Activated CD8-positive, alpha-beta memory T cell treated with anti-CD3 and anti-CD28 coated beads, Interleukin-2, amount 50 U/mL, for 24 hours (primary cell): Measurements from ENCODE around the gene FBXW9.
"Not testable (repeated sequence)": the region's sequence is repeated elsewhere in the genome, so short reads cannot be mapped to it uniquely, and the experiment has no call there.

Source experiments
- DNase-seq: peaks from one replicate; pipeline ENCODE4 v3.0.0-alpha.2; 2020; ENCODE audit errors: extremely low read depth

The FBXW9 gene

DNA sequence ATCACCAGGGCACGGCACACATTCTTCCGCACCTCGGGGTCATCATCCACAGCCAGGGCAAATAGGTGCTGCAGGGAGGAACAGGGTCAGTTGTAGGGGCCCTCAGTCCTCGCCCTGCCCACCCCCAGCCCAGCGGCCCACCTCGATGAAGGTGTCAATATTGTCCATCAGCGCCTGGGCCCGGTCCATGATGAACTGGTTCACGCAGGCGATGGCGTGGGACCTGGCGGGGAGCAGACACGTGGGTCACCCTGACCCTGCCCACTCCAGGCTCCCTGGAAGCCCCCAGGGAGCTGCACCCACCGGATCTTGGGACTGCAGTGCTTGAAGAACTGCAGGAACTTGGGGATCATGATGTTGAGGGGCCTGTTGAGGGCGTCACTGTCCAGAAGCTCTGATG is 18.7 kb upstream of the FBXW9 start:
- DNase-seq = no peak

- DNase-seq = not testable (repeated sequence)
Measured at GRCh38 chr19:12713304-12713703, 16.9 kb upstream of the FBXW9 start.

- not testable (repeated sequence) for DNase-seq
Measured at GRCh38 chr19:12712077-12712476, 15.6 kb upstream of the FBXW9 start.

GRCh38 chr19:12711187-12711586 is 14.8 kb upstream of the FBXW9 start:
- no peak for DNase-seq

DNA sequence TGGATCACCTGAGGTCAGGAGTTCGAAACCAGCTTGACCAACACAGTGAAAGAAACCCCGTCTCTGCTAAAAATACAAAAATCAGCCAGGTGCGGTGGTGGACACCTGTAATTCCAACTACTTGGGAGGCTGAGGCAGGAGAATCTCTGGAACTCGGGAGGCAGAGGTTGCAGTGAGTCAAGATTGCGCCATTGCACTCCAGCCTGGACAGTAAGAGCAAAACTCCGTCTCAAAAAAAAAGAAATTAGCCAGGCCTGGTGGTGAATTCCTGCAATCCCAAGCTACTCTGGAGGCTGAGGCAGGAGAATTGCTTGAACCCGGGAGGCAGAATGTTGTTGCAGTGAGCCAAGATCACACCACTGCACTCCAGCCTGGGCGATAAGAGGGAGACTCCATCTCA is 12.2 kb upstream of the FBXW9 start:
- DNase-seq = no peak

DNA sequence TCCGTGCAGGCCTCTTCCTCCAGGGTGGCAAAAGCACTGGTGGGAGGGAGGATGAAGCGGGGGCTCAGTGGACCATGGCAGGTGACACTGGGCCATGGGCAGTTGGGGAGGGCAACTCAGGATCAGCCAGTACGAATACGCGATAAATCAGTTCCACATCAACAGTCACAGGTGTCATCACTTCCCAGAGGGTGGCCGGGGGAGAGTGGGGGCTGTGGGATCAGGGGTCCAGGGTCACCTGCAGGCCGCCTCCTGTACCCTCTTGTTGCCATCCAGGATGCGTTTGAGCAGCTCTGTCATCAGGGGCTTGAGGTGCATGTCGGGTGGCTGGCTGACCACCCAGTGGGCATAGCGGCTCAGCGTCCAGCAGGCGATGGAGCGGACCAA is 9.9 kb upstream of the FBXW9 start:
- no peak for DNase-seq

DNA sequence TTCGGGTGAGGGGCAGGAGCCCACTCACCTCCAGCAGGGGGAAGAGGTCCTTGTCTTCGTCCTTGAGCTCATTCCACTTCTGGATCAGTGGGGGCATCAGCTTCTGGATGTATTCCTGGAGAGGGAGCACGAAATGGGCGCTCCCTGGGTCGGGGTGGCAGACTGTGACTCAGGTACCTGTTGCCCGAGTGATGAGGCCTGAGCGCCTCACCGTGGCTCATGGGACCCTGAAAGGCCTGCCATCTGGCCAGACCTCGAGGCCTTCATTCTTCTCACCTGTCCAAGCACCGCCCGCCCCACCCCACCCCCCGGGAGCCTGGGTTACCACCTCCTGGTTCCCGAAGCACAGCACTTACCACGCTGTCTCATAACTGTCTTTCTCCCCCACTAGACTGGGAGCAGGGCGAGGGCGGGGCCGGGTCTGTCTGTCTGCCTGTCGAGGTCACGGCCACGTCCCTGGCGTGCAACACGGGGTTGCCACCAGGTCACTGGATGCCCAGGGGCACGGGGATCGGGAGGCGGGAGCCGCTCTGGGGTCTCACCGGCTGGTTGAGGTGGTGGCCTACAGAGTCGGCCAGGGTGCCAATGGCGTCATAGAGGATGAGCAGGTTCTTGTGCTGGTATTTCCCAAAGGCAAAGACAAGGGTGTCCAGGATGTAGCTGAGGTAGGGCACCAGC is 9.4 kb upstream of the FBXW9 start:
- no peak for DNase-seq

DNA sequence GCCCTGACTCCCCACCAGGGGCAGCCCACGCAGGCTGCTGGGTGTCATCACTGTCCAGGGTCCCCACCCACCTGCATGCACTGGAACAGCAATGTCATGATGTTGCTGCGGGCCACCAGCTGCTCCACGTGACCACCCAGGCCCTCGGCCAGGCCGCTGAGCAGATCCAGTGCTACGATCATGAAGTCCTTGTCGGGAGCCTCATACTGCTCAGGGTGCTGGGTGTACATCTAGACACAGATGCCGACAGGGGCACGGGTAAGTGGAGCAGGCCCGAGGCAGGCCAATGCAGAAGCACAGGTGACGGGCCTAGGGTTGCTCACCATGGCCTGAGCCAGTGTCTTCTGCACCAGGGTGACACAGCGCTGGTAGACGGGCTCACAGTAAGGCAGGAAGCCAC is 8.7 kb upstream of the FBXW9 start:
- no peak for DNase-seq

- no peak for DNase-seq
Measured at GRCh38 chr19:12703046-12703445, 6.6 kb upstream of the FBXW9 start.

DNA sequence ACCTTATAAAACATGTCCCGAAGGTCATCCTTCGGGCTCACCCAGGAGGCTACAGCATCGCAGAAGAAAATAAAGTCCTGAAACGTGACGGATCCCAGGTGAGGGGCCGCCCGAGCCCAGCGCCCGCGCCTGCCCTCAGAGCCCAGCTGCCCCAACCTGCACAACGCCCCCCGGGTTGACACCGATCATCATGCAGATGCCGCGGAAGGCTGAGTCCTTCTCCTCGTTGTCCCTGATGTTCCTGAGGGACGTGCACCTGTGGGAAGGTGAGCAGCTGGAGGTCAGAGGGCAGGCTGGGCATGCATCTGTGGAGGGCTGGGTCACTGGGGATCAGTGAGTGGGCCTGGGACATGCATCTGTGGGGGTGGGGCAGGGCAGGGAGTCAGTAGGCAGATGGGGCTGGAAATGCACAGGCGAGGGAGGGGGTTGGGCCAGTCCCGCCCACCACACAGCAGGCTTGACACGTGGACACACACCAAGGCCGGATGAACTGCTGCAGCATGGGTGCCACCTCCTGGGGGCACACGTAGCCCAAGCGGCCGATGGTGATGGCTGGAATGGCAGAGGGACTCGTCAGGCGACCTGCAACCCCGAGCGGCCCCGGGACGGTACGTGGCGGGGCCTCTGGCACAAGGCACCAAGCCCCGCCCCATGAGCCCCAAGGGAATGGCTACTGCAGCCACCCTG is 5.3 kb upstream of the FBXW9 start:
- DNase-seq = no peak

DNA sequence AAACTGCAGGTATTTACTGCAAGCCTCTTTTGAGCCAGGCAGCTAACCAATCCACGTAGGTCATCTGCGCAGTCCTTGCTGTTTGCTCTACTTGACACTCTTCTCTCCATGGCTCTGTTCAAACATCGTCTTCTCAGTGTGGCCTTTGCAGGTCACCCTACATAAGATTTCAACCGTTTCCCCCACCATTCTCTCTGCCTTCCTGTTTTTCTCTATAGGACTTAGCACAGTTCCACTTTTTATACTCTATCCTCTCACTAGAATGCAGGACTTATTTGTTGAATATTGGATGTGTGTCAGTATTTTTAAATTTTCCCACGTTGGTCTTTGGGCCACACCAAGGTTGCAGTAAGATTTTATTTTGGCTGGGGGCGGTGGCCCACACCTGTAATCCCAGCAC is 1.7 kb upstream of the FBXW9 start:
- no peak for DNase-seq

GRCh38 chr19:12697425-12697824 is 994 bp upstream of the FBXW9 start:
- DNase-seq = not testable (repeated sequence)

GRCh38 chr19:12695997-12696365 is 450 bp downstream of the FBXW9 start:
- no peak for DNase-seq

- DNase-seq = no peak
Measured at GRCh38 chr19:12695514-12695913, 917 bp downstream of the FBXW9 start.

GRCh38 chr19:12695096-12695495 is 1.3 kb downstream of the FBXW9 start:
- DNase-seq = no peak

- DNase-seq = no peak
Measured at GRCh38 chr19:12694641-12695040, 1.8 kb downstream of the FBXW9 start.

GRCh38 chr19:12692960-12693359 is 3.5 kb downstream of the FBXW9 start:
- no peak for DNase-seq

DNA sequence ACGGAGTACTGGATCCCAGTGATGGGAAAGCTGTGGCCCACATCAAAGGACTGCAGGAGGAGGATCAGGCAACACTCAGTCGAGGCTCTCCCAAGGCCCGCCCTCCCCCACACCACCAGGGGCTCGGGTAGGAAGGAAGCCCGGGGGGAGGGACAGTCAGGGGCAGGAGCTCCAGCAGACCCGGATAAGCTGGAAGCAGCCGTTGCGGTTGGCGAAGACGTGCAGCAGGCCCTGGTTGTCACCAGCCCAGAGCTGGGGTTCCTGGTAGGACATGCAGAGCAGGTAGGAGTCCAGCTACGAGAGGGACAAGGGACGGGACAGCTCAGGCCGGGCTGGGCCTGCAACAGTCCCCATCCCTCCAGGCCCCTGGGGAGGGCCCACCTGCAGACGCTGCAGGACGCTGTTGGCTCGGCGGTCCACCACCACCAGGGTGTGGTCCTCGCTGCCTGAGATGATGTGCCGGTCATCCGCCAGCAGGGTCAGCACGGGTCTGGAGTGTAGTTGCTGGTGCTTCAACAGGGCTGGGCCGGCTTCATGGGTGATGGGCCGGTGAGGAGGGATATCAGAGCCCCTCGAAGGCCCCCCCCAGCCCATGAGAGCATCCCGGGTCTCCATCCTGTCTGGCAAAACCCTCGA is 6.7 kb downstream of the FBXW9 start:
- no peak for DNase-seq

DNA sequence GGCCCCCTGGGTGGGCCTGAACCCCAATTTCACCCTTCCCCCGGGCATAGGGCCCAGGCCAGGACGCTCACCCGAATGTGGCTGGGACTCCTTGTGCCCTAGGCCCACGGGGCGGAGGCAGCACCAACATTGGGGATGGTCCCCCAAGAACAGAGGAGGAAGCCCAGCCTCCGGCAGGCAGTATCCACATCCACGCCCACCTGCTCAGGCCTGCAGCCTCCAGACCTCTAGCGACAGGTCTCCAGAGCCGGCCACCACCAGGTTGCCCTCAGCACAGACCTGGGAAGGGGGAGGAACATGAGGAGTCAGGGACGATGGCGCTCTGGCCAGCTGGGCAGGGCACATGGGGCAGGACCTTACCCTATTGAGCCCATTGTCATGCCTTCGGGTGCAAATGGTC is 7.4 kb downstream of the FBXW9 start:
- no peak for DNase-seq

GRCh38 chr19:12687496-12688196 is 8.8 kb downstream of the FBXW9 start, which contains the start of gene GNG14:
Gene GNG14 (plus strand): TSS chr19:12687998. CDS start chr19:12688049, 51 bp downstream.
- no peak for DNase-seq

- no peak for DNase-seq
Measured at GRCh38 chr19:12685831-12686230, 10.6 kb downstream of the FBXW9 start.
